HEK293 (cell line): ENCODE results near the gene PIK3R1.

Experiments
- RBAK ChIP-seq: fragments of 450-650 bp; formaldehyde crosslinking; IDR thresholded peaks from 2 replicates; pipeline ENCODE4 v1.5.1; 2016; ENCODE audit warnings: missing biosample characterization, missing genetic modification characterization
- ZBTB1 ChIP-seq: fragments of 450-650 bp; formaldehyde crosslinking; IDR thresholded peaks from 2 replicates; pipeline ENCODE4 v1.5.1; 2016; ENCODE audit warnings: missing biosample characterization, missing genetic modification characterization
- ZBTB48 ChIP-seq: fragments of 450-650 bp; formaldehyde crosslinking; IDR thresholded peaks from 2 replicates; pipeline ENCODE4 v1.5.1; 2016; ENCODE audit warnings: missing biosample characterization, missing genetic modification characterization
- ZNF121 ChIP-seq: fragments of 450-650 bp; formaldehyde crosslinking; IDR thresholded peaks from 2 replicates; pipeline ENCODE4 v1.5.1; 2016; ENCODE audit warnings: missing biosample characterization, missing genetic modification characterization
- ZNF155 ChIP-seq: fragments of 450-650 bp; formaldehyde crosslinking; IDR thresholded peaks from 2 replicates; pipeline ENCODE4 v1.5.1; 2016; ENCODE audit warnings: missing biosample characterization, missing genetic modification characterization
- TF ChIP-seq, protein P1 (sequence below): fragments of 450-650 bp; formaldehyde crosslinking; IDR thresholded peaks from 2 replicates; pipeline ENCODE4 v1.5.1; 2016; ENCODE audit warnings: missing biosample characterization, missing genetic modification characterization

DNA sequence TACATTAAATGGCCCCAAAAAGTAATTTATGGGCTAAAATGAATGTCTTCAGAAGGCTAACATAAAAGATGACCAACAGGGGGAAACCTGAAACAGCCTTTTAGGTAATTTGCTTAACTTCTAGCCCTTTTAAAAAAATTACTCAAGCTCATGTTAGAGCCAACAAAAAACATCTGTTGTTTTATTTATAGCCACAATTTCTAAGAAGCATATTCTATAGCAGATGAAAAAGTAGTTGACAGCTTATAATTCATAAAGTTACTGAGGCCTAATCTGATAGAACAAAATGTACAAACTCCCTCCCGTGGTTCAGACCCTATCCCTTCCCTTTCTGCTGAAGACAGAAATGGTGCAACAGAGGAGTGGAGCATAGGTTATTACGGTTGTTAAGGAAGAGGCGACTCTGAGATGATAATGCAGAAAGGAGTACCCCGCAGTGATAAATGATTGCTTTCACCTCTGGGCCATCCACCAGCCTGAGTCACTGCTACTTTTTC lies 46.1 kb downstream of the PIK3R1 start:
- TF ChIP-seq ZBTB1 (no peak), ZNF155 (no peak), RBAK (tag by site-specific recombination) (no peak), ZNF121 (tag by site-specific recombination) (no peak), ZBTB48 (no peak)
- TF ChIP-seq, protein P1, sequence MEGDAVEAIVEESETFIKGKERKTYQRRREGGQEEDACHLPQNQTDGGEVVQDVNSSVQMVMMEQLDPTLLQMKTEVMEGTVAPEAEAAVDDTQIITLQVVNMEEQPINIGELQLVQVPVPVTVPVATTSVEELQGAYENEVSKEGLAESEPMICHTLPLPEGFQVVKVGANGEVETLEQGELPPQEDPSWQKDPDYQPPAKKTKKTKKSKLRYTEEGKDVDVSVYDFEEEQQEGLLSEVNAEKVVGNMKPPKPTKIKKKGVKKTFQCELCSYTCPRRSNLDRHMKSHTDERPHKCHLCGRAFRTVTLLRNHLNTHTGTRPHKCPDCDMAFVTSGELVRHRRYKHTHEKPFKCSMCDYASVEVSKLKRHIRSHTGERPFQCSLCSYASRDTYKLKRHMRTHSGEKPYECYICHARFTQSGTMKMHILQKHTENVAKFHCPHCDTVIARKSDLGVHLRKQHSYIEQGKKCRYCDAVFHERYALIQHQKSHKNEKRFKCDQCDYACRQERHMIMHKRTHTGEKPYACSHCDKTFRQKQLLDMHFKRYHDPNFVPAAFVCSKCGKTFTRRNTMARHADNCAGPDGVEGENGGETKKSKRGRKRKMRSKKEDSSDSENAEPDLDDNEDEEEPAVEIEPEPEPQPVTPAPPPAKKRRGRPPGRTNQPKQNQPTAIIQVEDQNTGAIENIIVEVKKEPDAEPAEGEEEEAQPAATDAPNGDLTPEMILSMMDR (tag by site-specific recombination) = no peak
